Measurements from ENCODE around the gene SATB1.

GRCh38 chr3:18385706-18386105 lies 39.4 kb downstream of the SATB1 start:
- TF ChIP-seq, protein P1, sequence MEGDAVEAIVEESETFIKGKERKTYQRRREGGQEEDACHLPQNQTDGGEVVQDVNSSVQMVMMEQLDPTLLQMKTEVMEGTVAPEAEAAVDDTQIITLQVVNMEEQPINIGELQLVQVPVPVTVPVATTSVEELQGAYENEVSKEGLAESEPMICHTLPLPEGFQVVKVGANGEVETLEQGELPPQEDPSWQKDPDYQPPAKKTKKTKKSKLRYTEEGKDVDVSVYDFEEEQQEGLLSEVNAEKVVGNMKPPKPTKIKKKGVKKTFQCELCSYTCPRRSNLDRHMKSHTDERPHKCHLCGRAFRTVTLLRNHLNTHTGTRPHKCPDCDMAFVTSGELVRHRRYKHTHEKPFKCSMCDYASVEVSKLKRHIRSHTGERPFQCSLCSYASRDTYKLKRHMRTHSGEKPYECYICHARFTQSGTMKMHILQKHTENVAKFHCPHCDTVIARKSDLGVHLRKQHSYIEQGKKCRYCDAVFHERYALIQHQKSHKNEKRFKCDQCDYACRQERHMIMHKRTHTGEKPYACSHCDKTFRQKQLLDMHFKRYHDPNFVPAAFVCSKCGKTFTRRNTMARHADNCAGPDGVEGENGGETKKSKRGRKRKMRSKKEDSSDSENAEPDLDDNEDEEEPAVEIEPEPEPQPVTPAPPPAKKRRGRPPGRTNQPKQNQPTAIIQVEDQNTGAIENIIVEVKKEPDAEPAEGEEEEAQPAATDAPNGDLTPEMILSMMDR (conservative IDR thresholded peaks at IDR 0.05 in 1 of 2, IDR thresholded peaks at IDR 0.05 in 1 of 2; ENCODE audit: low read depth in 1 of 2, low read length in 2 of 2), result no peak
- no peak for TF ChIP-seq EZH2 (IDR thresholded peaks at IDR 0.05; ENCODE audit: low read length, missing control alignments)
